ENCODE results near the gene NPHP4.

The NPHP4 gene

DNA sequence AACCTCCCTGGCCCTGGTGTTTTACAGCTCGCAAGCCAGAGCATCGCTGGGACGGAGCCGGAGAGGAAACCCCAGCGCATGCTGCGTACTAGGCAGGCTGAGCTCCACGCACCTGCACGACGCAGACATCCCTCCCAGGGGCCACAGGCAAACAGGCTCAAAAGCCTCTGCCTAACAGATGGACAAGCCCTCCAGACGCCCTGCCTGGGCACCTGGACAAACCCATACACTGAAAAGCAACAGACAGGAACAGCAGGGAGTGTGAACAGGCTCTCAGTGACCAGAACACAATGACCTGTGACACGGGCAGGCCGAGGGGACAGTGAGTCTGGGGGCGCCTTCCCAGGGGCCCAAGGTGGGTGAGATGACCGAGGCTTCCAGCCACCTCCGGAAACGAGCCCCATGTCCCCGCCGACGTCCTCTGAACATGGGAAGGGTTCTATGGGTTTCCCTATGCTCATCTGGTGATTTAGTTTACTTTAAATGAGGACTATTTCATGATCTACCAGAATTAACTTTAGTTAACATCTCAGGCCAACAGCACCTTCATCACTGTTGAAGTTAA lies 40.3 kb downstream of the NPHP4 start:
- in situ Hi-C loops (cut with MboI; ENCODE audit: low sequenced_read_pairs, unreplicated experiment): no loop called here
- no peak for DNase-seq (ENCODE audit: low spot score)
- no peak for TF ChIP-seq CTCF (IDR thresholded peaks at IDR 0.05; ENCODE audit: borderline replicate concordance, control extremely low read depth, extremely low read depth, insufficient read depth, missing control alignments)

DNA sequence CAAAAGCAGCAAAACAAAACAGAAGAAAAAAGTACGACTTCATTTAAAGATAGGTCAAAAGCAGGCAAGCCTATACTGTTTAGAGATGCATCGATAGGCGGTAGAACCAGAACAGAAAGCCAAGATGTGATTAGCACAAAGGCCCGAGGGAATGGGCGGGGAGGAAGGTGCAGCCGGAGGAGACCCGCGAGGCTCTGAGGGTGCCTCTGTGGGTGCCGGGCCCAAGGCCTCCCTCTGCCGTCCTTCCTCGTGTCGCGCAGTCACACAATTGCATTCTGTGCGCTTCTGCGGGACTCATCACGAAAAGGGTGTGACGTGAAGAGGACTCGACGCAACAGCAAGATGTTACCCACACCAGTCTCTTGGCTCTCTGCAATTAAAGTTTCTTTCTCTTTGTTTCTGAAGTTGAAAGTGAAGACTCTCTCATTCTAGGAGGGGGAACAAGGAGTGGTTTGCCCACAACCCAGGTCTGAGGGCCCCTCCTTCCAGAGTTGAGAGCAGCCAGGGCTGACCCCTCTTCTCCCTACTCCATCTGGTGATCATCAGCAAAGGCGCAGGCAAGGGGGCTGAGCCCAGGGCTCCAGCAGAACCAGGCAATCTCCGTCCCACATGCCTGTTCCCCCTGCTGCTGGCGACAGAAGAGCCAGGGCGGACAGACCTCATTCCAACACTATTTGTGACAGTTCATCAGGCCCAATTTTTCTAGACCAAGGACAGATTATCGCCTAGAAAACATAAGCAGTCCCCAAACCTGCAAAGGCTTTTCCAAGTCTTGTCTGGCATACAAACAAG lies 41.0 kb downstream of the NPHP4 start:
- no peak for DNase-seq (ENCODE audit: low spot score)
- in situ Hi-C loops (cut with MboI; ENCODE audit: low sequenced_read_pairs, unreplicated experiment): no loop called here
- no peak for TF ChIP-seq CTCF (IDR thresholded peaks at IDR 0.05; ENCODE audit: borderline replicate concordance, control extremely low read depth, extremely low read depth, insufficient read depth, missing control alignments)

DNA sequence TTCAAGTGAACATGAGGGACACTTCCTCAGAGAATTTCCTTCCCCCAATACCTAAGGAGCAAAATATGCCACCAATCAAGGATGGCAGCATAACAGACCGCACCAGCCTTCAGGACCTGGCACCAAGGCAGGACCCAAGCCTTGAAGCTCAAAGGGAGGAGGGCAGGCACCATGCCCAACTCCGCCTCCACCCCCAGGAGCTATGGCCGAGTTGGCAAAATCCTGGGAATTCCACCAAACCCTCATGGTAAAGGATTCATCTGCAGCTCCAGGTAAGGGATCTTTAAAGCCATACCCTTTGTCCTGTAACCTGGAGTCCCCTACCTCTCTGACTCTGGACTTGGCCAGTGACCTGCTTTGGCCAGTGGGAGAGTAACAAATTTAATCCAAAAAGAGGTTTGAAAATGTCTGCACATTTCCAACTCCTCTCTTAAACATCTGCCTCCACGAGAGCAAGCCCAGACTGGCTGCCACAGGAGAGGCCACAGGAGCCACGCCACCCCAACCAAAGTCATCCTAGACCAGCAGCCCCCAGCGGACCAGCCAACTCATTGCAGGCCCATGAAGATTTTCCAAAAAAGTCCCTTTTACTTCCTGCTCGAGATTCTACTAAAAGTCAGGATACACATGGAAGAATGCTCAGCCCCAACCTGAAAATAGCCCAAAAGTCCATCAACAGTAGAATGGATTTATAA lies 41.9 kb downstream of the NPHP4 start:
- no peak for DNase-seq (ENCODE audit: low spot score)
- no peak for TF ChIP-seq CTCF (IDR thresholded peaks at IDR 0.05; ENCODE audit: borderline replicate concordance, control extremely low read depth, extremely low read depth, insufficient read depth, missing control alignments)
- in situ Hi-C loops (cut with MboI; ENCODE audit: low sequenced_read_pairs, unreplicated experiment): no loop called here

GRCh38 chr1:5949761-5950100 lies 42.5 kb downstream of the NPHP4 start:
- no peak for TF ChIP-seq CTCF (IDR thresholded peaks at IDR 0.05; ENCODE audit: borderline replicate concordance, control extremely low read depth, extremely low read depth, insufficient read depth, missing control alignments)
- no peak for DNase-seq (ENCODE audit: low spot score)
- in situ Hi-C loops (cut with MboI; ENCODE audit: low sequenced_read_pairs, unreplicated experiment): no loop called here

DNA sequence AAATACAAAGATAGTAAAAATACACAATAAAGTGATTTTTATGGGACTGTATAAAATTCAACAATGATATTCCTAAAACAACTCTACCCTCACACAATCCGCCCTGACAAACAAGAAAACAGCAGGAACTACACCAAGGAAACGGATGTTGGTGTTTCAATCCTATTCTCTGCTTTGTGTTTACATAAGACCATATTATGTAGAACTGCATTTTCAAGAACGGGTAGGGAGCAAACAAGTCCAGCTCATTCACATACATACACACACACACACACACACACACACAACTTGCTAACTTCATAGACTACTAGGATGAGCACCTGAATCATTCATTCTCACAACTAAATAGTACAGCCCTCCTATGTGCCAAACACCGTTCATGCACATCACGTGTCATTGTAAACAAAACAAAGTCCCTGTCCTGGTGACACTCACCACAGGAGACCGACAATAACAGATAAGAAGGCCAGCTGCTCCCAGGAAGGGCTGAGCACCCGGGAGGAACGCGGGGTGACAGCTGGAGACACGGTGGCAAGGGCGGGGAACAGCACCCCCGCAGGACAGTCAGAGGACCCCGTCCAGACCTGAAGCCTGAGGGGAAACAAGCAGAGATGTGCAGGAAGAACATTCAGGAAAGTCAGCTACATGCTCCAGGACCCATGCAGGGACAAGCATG lies 43.0 kb downstream of the NPHP4 start:
- DNase-seq (ENCODE audit: low spot score): no peak
- TF ChIP-seq CTCF (IDR thresholded peaks at IDR 0.05; ENCODE audit: borderline replicate concordance, control extremely low read depth, extremely low read depth, insufficient read depth, missing control alignments): no peak
- in situ Hi-C loops (cut with MboI; ENCODE audit: low sequenced_read_pairs, unreplicated experiment): no loop called here

DNA sequence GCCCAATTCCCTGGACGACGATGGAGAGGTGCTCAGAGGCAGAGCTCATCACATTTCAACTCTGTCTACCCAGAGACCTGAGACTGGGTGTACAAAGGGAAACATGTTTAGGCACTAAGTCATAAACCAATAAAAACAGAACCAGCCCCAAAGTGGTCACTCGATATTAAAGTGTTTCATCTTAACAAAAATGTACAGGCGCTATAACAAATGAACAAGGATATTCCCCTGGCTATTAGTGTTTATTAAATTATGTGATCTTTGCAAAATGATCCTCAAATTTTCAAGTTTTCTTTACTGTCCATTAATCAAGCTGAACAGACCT lies 43.6 kb downstream of the NPHP4 start:
- in situ Hi-C loops (cut with MboI; ENCODE audit: low sequenced_read_pairs, unreplicated experiment): no loop called here
- DNase-seq (ENCODE audit: low spot score): no peak
- TF ChIP-seq CTCF (IDR thresholded peaks at IDR 0.05; ENCODE audit: borderline replicate concordance, control extremely low read depth, extremely low read depth, insufficient read depth, missing control alignments): no peak
